Neural progenitor cell (in vitro differentiated cells): ENCODE results near the gene CRACR2A. TPM values are rescaled to one million over a fixed set of nuclear protein-coding genes. Genes with fewer than 3 reads are reported as not detected.

Experiments
- DNase-seq: peaks from one replicate; pipeline ENCODE4 v3.0.0-alpha.2; 2016; ENCODE audit warnings: low spot score
- H2AFZ ChIP-seq: fragments of 200-600 bp; sonication (generic); replicated peaks from 2 replicates; pipeline ENCODE4 v1.6.1; 2016; ENCODE audit warnings: antibody characterized with exemption
- H3F3A ChIP-seq: fragments of 200-600 bp; sonication (generic); 2 replicates; pipeline ENCODE4 v1.6.1; 2016; ENCODE audit warnings: antibody characterized with exemption, low read depth
- H3K27ac ChIP-seq: fragments of 200-600 bp; sonication (generic); 2 replicates; pipeline ENCODE4 v1.5.1; 2016; ENCODE audit warnings: mild to moderate bottlenecking
- H3K27me3 ChIP-seq: fragments of 200-600 bp; sonication (generic); 2 replicates; pipeline ENCODE4 v1.6.1; 2016; ENCODE audit warnings: mild to moderate bottlenecking, moderate library complexity
- H3K36me3 ChIP-seq: fragments of 200-600 bp; sonication (generic); 2 replicates; pipeline ENCODE4 v1.5.1; 2016
- H3K4me1 ChIP-seq: fragments of 200-600 bp; sonication (generic); 2 replicates; pipeline ENCODE4 v1.6.1; 2016; ENCODE audit warnings: mixed run types
- H3K4me2 ChIP-seq: fragments of 200-600 bp; sonication (generic); 2 replicates; pipeline ENCODE4 v1.6.1; 2016
- H3K4me3 ChIP-seq: fragments of 200-600 bp; sonication (generic); 2 replicates; pipeline ENCODE4 v1.5.1; 2016
- H3K79me2 ChIP-seq: fragments of 200-600 bp; sonication (generic); 2 replicates; pipeline ENCODE4 v1.6.1; 2016; ENCODE audit warnings: low read depth
- H3K9ac ChIP-seq: fragments of 200-600 bp; sonication (generic); 2 replicates; pipeline ENCODE4 v1.6.1; 2016
- H3K9me3 ChIP-seq: fragments of 200-600 bp; sonication (generic); 2 replicates; pipeline ENCODE4 v1.5.1; 2016; ENCODE audit warnings: low read depth
- H4K20me1 ChIP-seq: fragments of 200-600 bp; sonication (generic); 2 replicates; pipeline ENCODE4 v1.6.1; 2016; ENCODE audit warnings: low read depth
- H3K27ac Mint-ChIP-seq: 3 replicates; pipeline ENCODE4 v1.8.0; 2021; ENCODE audit warnings: mixed read lengths
- H3K27me3 Mint-ChIP-seq: 2 replicates; pipeline ENCODE4 v1.8.0; 2022; ENCODE audit warnings: low read depth, mild to moderate bottlenecking, inconsistent platforms, moderate library complexity, mixed read lengths; ENCODE audit not compliant: insufficient read depth
- H3K36me3 Mint-ChIP-seq: 3 replicates; pipeline ENCODE4 v1.8.0; 2021; ENCODE audit warnings: mixed read lengths
- H3K4me1 Mint-ChIP-seq: 3 replicates; pipeline ENCODE4 v1.8.0; 2021; ENCODE audit warnings: mixed read lengths
- H3K4me3 Mint-ChIP-seq: 3 replicates; pipeline ENCODE4 v1.8.0; 2021; ENCODE audit warnings: mild to moderate bottlenecking, moderate library complexity, mixed read lengths
- H3K9me3 Mint-ChIP-seq: 3 replicates; pipeline ENCODE4 v1.8.0; 2020; ENCODE audit warnings: mixed read lengths
- EZH2 ChIP-seq: fragments of 200-600 bp; sonication (generic); IDR thresholded peaks from 2 replicates; pipeline ENCODE4 v1.6.1; 2017; ENCODE audit warnings: antibody characterized with exemption, mild to moderate bottlenecking, moderate library complexity
- EZH2phosphoT487 ChIP-seq: fragments of 200-600 bp; sonication (generic); IDR thresholded peaks from 2 replicates; pipeline ENCODE4 v1.6.1; 2017; ENCODE audit warnings: antibody characterized with exemption
- total RNA-seq: library from RNA; depleted of rRNA; stranded (reverse); fragments of >200 nt; gene quantifications from 2 replicates; pipeline ENCODE4 v1.2.3, GENCODE V29; 2015; ENCODE audit warnings: low replicate concordance
- TF ChIP-seq, protein P1 (sequence below): fragments of 200-600 bp; sonication (generic); IDR thresholded peaks from 2 replicates; pipeline ENCODE4 v1.5.1; 2017; ENCODE audit warnings: antibody characterized with exemption, mild to moderate bottlenecking

CRACR2A gene
- total RNA-seq, 1 donor from 2014 or later, result 0.06 TPM

GRCh38 chr12:3680919-3681594, 71.9 kb downstream of the CRACR2A start:
- no peak overlapping the region for H3K4me3 ChIP-seq
- Mint-ChIP-seq H3K27me3 (peaks cover 2% of the 10 kb centered on the region), H3K4me3 (no peak overlapping the region), H3K27ac (no peak overlapping the region), H3K36me3 (no peaks in the 10 kb centered on the region), H3K9me3 (no peaks in the 10 kb centered on the region), H3K4me1 (peaks cover 27% of the 10 kb centered on the region)
- H4K20me1 ChIP-seq, result no peaks in the 10 kb centered on the region
- H3K4me2 ChIP-seq, result no peak overlapping the region
- no peaks in the 10 kb centered on the region for H3K36me3 ChIP-seq
- H3F3A ChIP-seq, result no peaks in the 10 kb centered on the region
- H3K79me2 ChIP-seq, result no peaks in the 10 kb centered on the region
- peaks cover 3% of the 10 kb centered on the region for H3K4me1 ChIP-seq
- peak overlapping the region; percentile 12 for H2AFZ ChIP-seq
- H3K9ac ChIP-seq, result no peak overlapping the region
- peak; percentile 53 for DNase-seq
- H3K27ac ChIP-seq, result no peak overlapping the region
- TF ChIP-seq, protein P1, sequence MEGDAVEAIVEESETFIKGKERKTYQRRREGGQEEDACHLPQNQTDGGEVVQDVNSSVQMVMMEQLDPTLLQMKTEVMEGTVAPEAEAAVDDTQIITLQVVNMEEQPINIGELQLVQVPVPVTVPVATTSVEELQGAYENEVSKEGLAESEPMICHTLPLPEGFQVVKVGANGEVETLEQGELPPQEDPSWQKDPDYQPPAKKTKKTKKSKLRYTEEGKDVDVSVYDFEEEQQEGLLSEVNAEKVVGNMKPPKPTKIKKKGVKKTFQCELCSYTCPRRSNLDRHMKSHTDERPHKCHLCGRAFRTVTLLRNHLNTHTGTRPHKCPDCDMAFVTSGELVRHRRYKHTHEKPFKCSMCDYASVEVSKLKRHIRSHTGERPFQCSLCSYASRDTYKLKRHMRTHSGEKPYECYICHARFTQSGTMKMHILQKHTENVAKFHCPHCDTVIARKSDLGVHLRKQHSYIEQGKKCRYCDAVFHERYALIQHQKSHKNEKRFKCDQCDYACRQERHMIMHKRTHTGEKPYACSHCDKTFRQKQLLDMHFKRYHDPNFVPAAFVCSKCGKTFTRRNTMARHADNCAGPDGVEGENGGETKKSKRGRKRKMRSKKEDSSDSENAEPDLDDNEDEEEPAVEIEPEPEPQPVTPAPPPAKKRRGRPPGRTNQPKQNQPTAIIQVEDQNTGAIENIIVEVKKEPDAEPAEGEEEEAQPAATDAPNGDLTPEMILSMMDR, result peak; percentile 53
- TF ChIP-seq EZH2, result no peak
- no peak for TF ChIP-seq EZH2phosphoT487
- no peaks in the 10 kb centered on the region for H3K27me3 ChIP-seq
- no peaks in the 10 kb centered on the region for H3K9me3 ChIP-seq

- no peak overlapping the region for H3K4me3 ChIP-seq
- Mint-ChIP-seq H3K4me1 (peaks cover 18% of the 10 kb centered on the region), H3K36me3 (no peaks in the 10 kb centered on the region), H3K27ac (no peak overlapping the region), H3K9me3 (no peaks in the 10 kb centered on the region), H3K27me3 (peaks cover 2% of the 10 kb centered on the region), H3K4me3 (no peak overlapping the region)
- H3K79me2 ChIP-seq, result no peaks in the 10 kb centered on the region
- no peaks in the 10 kb centered on the region for H3K27me3 ChIP-seq
- H3F3A ChIP-seq, result no peaks in the 10 kb centered on the region
- no peaks in the 10 kb centered on the region for H4K20me1 ChIP-seq
- H3K9me3 ChIP-seq, result no peaks in the 10 kb centered on the region
- no peak overlapping the region for H3K9ac ChIP-seq
- no peaks in the 10 kb centered on the region for H3K36me3 ChIP-seq
- no peak overlapping the region for H3K4me2 ChIP-seq
- H3K4me1 ChIP-seq, result peaks cover under 1% of the 10 kb centered on the region
- TF ChIP-seq EZH2phosphoT487 (no peak), EZH2 (no peak)
- TF ChIP-seq, protein P1, result no peak
- DNase-seq, result no peak
- no peak overlapping the region for H2AFZ ChIP-seq
- no peak overlapping the region for H3K27ac ChIP-seq
Observed at GRCh38 chr12:3679831-3680230, 73.1 kb downstream of the CRACR2A start.

DNA sequence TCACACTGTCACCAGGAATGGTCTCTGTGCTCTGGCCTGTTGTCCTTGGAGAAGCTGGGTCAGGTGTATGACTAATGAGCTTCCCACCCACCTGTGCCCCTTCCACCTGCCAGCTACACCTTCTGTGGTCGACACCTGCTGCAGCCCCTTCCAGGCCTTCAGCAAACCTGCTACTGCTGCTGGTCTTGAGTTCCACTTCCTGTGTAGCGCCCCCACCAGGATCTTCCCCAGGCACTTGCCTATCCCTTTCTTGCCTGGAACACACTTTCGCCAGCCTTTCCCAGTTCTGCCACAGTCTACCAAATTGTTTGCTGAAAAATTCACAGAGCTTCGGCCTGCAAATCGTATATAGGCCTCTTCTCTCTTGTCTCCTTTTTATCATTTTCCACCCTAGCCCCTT, 75.3 kb downstream of the CRACR2A start:
- Histone ChIP-seq H3K27ac (no peak overlapping the region), H3K79me2 (no peaks in the 10 kb centered on the region), H3K4me1 (no peaks in the 10 kb centered on the region), H3K36me3 (no peaks in the 10 kb centered on the region), H3K4me3 (no peak overlapping the region), H3F3A (no peaks in the 10 kb centered on the region), H2AFZ (no peak overlapping the region), H4K20me1 (no peaks in the 10 kb centered on the region), H3K4me2 (no peak overlapping the region), H3K9ac (no peak overlapping the region), H3K27me3 (no peaks in the 10 kb centered on the region), H3K9me3 (no peaks in the 10 kb centered on the region)
- no peak for DNase-seq
- Mint-ChIP-seq H3K9me3 (no peaks in the 10 kb centered on the region), H3K27me3 (peaks cover 3% of the 10 kb centered on the region), H3K36me3 (no peaks in the 10 kb centered on the region), H3K27ac (no peak overlapping the region), H3K4me1 (peaks cover 9% of the 10 kb centered on the region), H3K4me3 (no peak overlapping the region)
- TF ChIP-seq, protein P1, result no peak
- TF ChIP-seq EZH2phosphoT487, result no peak
- no peak for TF ChIP-seq EZH2
